Gastroesophageal sphincter (tissue), 4 donors: ENCODE measurements around the gene SEC14L2. TPM values are rescaled to one million over a fixed set of nuclear protein-coding genes. Genes with fewer than 3 reads are reported as not detected.

ENCODE experiments used
- ATAC-seq: fragments of 150-250 bp; one replicate; pipeline ENCODE4 v1.9.1; 2016; ENCODE audit warnings: mild to moderate bottlenecking, moderate library complexity
- H3K27ac ChIP-seq, 4 donors: fragments of 200-600 bp; sonication (generic) in 3 of 4; 1 replicate in 3 of 4; 2 replicates in 1 of 4; pipeline ENCODE4 v1.5.1; 2016 to 2019
- H3K27me3 ChIP-seq: fragments of 200-600 bp; sonication (generic); one replicate; pipeline ENCODE4 v1.5.1; 2019
- H3K36me3 ChIP-seq, 2 donors: fragments of 200-600 bp; sonication (generic); one replicate each; pipeline ENCODE4 v1.5.1; 2019; ENCODE audit warnings: control low read depth in 1 of 2
- H3K4me1 ChIP-seq, 3 donors: fragments of 200-600 bp; sonication (generic); 1 replicate in 2 of 3; 2 replicates in 1 of 3; pipeline ENCODE4 v1.5.1; 2016 to 2019; ENCODE audit warnings: control low read depth in 2 of 3
- H3K4me3 ChIP-seq, 2 donors: fragments of 200-600 bp; sonication (generic); one replicate each; pipeline ENCODE4 v1.5.1; 2019; ENCODE audit warnings: mild to moderate bottlenecking in 1 of 2, moderate library complexity in 1 of 2
- H3K9me3 ChIP-seq, 3 donors: fragments of 200-600 bp; sonication (generic); one replicate each; pipeline ENCODE4 v1.5.1; 2017 to 2019; ENCODE audit warnings: control low read depth in 2 of 3
- EP300 ChIP-seq: sonication (generic); formaldehyde crosslinking; IDR thresholded peaks from one replicate; pipeline ENCODE4 v1.6.1; 2017; ENCODE audit warnings: antibody characterized with exemption, mild to moderate bottlenecking
- POLR2A ChIP-seq, 2 donors: fragments of 450-650 bp; IDR thresholded peaks; one replicate each; pipeline ENCODE4 v1.6.1; 2017; ENCODE audit warnings: antibody characterized with exemption in 2 of 2, mild to moderate bottlenecking in 2 of 2, moderate library complexity in 1 of 2
- POLR2AphosphoS5 ChIP-seq: sonication (generic); formaldehyde crosslinking; IDR thresholded peaks from one replicate; pipeline ENCODE4 v1.6.1; 2017; ENCODE audit warnings: antibody characterized with exemption
- WGBS, 2 donors: methylation state at CpG; one replicate each; pipeline ENCODE4 v1.1.5; 2018; ENCODE audit warnings: low coverage in 1 of 2; 5-methylcytosine and 5-hydroxymethylcytosine counted together
- total RNA-seq, 4 donors: library from RNA; depleted of rRNA; stranded (reverse); fragments of >200 nt; gene quantifications; one replicate each; pipeline ENCODE4 v1.1.0, GENCODE V29; 2016
- TF ChIP-seq, protein P1 (sequence below), 4 experiments: fragments of 200-600 bp in 2 of 4; fragments of 450-650 bp in 2 of 4; sonication (generic) in 1 of 4; IDR thresholded peaks; one replicate each; pipeline ENCODE4 v1.5.1; 2017 to 2019; ENCODE audit warnings: antibody characterized with exemption in 4 of 4, mild to moderate bottlenecking in 2 of 4, moderate library complexity in 2 of 4

The SEC14L2 gene
- total RNA-seq, 4 donors from 2014 or later: 8.1 to 27.2 (median 15.8) TPM

DNA sequence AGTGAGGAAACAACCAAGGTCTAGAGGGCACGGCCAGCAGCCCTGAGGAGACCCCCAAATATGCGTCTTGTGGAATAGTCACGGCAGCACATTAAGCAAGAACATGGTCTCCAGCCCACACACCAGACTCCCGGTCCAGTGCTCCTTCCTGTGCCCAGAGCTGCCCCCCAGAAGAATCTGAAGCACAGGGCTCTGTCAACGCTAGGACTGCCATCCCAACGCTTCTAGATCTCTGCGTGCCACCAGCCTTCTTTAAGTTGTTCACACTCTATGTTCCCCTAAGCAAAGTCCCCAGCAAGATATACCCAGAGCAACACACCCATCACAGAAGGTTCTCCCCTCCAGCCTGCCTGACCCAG, 3.5 kb upstream of the SEC14L2 start:
- TF ChIP-seq, protein P1, sequence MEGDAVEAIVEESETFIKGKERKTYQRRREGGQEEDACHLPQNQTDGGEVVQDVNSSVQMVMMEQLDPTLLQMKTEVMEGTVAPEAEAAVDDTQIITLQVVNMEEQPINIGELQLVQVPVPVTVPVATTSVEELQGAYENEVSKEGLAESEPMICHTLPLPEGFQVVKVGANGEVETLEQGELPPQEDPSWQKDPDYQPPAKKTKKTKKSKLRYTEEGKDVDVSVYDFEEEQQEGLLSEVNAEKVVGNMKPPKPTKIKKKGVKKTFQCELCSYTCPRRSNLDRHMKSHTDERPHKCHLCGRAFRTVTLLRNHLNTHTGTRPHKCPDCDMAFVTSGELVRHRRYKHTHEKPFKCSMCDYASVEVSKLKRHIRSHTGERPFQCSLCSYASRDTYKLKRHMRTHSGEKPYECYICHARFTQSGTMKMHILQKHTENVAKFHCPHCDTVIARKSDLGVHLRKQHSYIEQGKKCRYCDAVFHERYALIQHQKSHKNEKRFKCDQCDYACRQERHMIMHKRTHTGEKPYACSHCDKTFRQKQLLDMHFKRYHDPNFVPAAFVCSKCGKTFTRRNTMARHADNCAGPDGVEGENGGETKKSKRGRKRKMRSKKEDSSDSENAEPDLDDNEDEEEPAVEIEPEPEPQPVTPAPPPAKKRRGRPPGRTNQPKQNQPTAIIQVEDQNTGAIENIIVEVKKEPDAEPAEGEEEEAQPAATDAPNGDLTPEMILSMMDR (IDR thresholded peaks at IDR 0.05): no peak
- no peak for TF ChIP-seq POLR2AphosphoS5
- TF ChIP-seq EP300: no peak
- TF ChIP-seq POLR2A (IDR thresholded peaks at IDR 0.05): no peak
- no peak for ATAC-seq
- H3K36me3 ChIP-seq: no peaks in the 10 kb centered on the region
- no peaks in the 10 kb centered on the region for H3K27me3 ChIP-seq
- H3K4me3 ChIP-seq: no peak overlapping the region
- no peaks in the 10 kb centered on the region for H3K9me3 ChIP-seq
- H3K4me1 ChIP-seq: peaks cover 0 to 25% (median 11%) of the 10 kb centered on the region in 3 donors
- H3K27ac ChIP-seq: no peak overlapping the region
- 72% methylated on average over 5 of the region's 7 CpGs; no CpG with 5 or more reads in 1 of the 2 donors for WGBS, 2 donors

DNA sequence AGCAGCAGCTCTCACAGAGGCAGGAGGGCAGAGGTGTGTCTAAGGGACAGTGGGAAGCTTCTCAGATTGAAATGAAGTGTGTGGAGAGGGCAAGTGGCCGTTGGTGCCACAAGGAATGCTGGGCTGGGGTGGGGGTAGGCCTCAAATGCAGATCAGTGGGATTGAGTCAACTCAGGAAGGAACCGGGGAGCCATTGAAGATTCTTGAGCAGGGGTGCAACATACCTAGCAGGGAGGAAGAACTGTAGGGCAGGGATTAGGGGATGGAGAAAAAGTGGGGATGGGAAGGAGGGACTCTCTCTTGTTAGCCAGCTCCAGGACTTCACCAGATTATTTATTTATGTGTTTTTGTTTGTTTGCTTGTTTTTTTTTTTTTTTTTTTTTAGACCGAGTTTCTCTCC, 2.9 kb upstream of the SEC14L2 start:
- ATAC-seq: no peak
- H3K9me3 ChIP-seq: no peaks in the 10 kb centered on the region
- no peak overlapping the region for H3K27ac ChIP-seq
- H3K4me1 ChIP-seq: peaks cover 0 to 31% (median 13%) of the 10 kb centered on the region in 3 donors
- H3K4me3 ChIP-seq: no peak overlapping the region
- WGBS, 2 donors: 57 to 92% methylated on average over 1 to 3 of the region's 3 CpGs
- H3K36me3 ChIP-seq: no peaks in the 10 kb centered on the region
- no peaks in the 10 kb centered on the region for H3K27me3 ChIP-seq
- TF ChIP-seq POLR2A (IDR thresholded peaks at IDR 0.05): no peak
- TF ChIP-seq, protein P1 (IDR thresholded peaks at IDR 0.05): no peak
- TF ChIP-seq POLR2AphosphoS5: no peak
- no peak for TF ChIP-seq EP300

DNA sequence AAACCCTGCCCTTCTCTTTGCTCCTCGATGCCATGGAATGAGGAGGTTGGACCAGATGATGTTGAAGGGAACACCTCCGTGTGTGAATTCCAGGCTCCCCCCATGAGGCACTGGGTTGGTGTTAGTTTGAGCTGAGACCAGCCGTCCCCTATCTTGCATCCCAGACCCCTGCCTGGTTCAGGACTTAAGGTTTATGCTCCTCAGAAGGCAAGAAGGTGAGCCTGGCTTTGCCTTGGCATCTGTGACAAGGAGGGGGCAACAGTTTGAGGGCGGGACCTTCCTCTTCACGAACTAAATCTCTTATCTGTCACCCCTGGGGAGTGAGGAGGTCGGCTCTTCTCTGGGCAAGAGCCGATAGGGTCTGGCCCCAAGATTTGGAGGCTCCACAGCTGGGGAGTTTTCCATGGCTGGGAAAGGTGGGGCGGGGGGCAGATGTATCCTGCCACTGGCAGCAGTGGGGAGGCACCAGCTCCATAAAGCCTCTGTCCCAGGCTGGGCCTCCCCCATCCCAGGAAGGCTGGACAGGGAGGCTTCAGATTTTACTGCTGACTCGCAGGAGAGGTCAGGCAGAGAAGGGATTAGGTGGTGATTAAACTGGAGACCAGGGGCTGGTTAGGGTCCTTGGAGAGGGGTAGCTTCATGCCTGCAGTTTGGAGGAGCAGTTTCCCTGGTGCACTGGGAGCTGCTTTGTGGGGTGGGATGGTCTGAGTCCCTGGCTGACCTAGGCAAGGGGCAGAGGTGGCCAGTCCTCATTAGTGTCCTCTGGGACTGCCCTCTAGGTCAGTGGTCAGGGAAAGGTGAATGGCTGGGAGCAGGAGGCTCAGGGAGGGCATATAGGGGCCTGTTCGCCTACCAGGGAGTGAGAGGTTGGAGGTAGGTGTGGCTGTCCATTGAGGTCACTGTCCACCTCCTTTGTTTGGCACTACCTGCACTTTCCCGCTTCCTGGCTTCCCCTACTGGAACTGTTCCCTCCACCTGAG, 1.1 kb downstream of the SEC14L2 start:
- Histone ChIP-seq H3K27me3 (no peaks in the 10 kb centered on the region), H3K4me3 (peak overlapping the region; percentile 38 to 84), H3K9me3 (no peaks in the 10 kb centered on the region), H3K36me3 (no peaks in the 10 kb centered on the region), H3K4me1 (peaks cover 0 to 45% (median 13%) of the 10 kb centered on the region in 3 donors), H3K27ac (peak overlapping the region in 3 of 4 donors; percentile 73 to 78 (median 75))
- WGBS, 2 donors: 20 to 67% methylated on average over 3 to 4 of the region's 11 CpGs
- peak; percentile 30 for ATAC-seq
- TF ChIP-seq POLR2A (IDR thresholded peaks at IDR 0.05) (no peak), EP300 (no peak), POLR2AphosphoS5 (no peak)
- TF ChIP-seq, protein P1 (IDR thresholded peaks at IDR 0.05): no peak

DNA sequence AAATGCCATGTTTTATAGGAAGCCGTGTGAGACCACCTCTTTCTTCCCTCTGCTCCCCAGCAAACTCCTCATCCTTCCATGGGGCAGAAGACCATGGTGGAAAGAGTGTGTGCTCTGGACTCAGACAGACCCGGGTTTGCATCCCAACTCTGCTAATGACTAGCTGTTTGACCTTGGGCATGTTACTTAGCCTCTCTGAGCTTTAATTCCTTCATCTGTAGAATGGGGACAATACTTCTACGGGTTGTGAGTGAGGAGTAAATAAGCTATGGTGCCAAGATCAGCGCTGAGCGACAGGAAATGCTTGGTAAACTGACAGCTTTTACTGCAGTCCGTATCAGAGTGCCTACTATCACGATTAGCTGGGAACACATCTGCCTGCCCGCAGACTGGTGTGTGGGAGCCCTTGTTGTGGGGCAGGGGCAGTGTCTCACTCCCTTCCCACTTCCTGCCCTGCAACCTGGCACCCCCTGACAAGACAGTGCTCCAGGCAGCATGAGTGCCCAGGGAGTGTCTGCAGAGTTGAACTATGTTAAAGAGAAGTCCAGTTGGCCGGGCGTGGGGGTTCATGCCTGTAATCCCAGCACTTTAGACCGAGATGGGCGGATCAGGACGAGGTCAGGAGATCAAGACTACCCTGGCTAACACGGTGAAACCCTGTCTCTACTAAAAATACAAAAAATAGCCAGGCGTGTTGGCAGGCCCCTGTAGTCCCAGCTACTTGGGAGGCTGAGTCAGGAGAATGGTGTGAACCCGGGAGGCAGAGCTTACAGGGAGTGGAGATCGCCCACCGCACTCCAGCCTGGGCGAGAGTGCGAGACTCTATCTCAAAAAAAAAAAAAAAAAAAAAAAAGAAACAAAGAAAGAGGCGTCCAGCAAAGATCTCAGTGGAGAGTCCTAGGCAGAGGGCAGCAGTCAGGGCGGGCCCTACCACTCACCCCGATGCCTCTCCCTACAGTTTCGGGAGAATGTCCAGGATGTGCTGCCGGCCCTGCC, 2.2 kb downstream of the SEC14L2 start:
- Histone ChIP-seq H3K4me1 (peaks cover 0 to 45% (median 13%) of the 10 kb centered on the region in 3 donors), H3K4me3 (peak overlapping the region in 1 of 2 donors; percentile 84), H3K9me3 (no peaks in the 10 kb centered on the region), H3K36me3 (no peaks in the 10 kb centered on the region), H3K27me3 (no peaks in the 10 kb centered on the region), H3K27ac (peak overlapping the region in 2 of 4 donors; percentile 75 to 78)
- TF ChIP-seq, protein P1 (IDR thresholded peaks at IDR 0.05): no peak
- TF ChIP-seq POLR2A (IDR thresholded peaks at IDR 0.05) (no peak), POLR2AphosphoS5 (no peak), EP300 (no peak)
- WGBS, 2 donors: 59 to 69% methylated on average over 7 to 21 of the region's 25 CpGs
- ATAC-seq: no peak
